K562 (cell line): ENCODE measurements around the gene KAZN. TPM values are rescaled to one million over a fixed set of nuclear protein-coding genes. Genes with fewer than 3 reads are reported as not detected.

Source experiments
- ARHGAP35 ChIP-seq: fragments of 450-650 bp; IDR thresholded peaks from 2 replicates; pipeline ENCODE4 v1.6.1; 2018; ENCODE audit not compliant: partially characterized antibody
- BCL6 ChIP-seq: fragments of 250-450 bp; sonication (Bioruptor Pico); IDR thresholded peaks from 2 replicates; pipeline ENCODE4 v1.4.0; 2020
- BRF1 ChIP-seq: IDR thresholded peaks from 3 replicates; pipeline ENCODE4 v1.6.1; 2011; ENCODE audit warnings: borderline replicate concordance, mild to moderate bottlenecking; ENCODE audit not compliant: insufficient read length; ENCODE audit errors: extremely low read depth
- ELF4 ChIP-seq: fragments of 450-650 bp; formaldehyde crosslinking; IDR thresholded peaks from 2 replicates; pipeline ENCODE4 v1.4.0; 2022; ENCODE audit warnings: missing genetic modification characterization
- HMG20B ChIP-seq: fragments of 250-450 bp; sonication (Bioruptor Pico); IDR thresholded peaks from 2 replicates; pipeline ENCODE4 v1.5.0; 2021; ENCODE audit warnings: mild to moderate bottlenecking
- HNRNPL ChIP-seq: fragments of 200-400 bp; formaldehyde crosslinking; IDR thresholded peaks from 2 replicates; pipeline ENCODE4 v1.6.1; 2017; ENCODE audit warnings: low read depth, mild to moderate bottlenecking, low read length
- LEF1 ChIP-seq: fragments of 450-650 bp; IDR thresholded peaks from 2 replicates; pipeline ENCODE4 v1.6.1; 2016; ENCODE audit warnings: mild to moderate bottlenecking
- MAFK ChIP-seq: IDR thresholded peaks from 2 replicates; pipeline ENCODE4 v1.6.1; 2011; ENCODE audit warnings: low read length, improper control_type of control experiment
- NCOA4 ChIP-seq: fragments of 450-650 bp; IDR thresholded peaks from 2 replicates; pipeline ENCODE4 v1.6.1; 2018; ENCODE audit warnings: mild to moderate bottlenecking; ENCODE audit not compliant: partially characterized antibody
- RBBP5 ChIP-seq: fragments of 200-600 bp; sonication (generic); IDR thresholded peaks from 2 replicates; pipeline ENCODE4 v1.6.1; 2012; ENCODE audit warnings: borderline replicate concordance, mild to moderate bottlenecking, low read length, control low read depth, inconsistent platforms; ENCODE audit not compliant: insufficient read depth, poor library complexity, severe bottlenecking
- RUNX1 ChIP-seq: sonication (generic); IDR thresholded peaks from 2 replicates; pipeline ENCODE4 v1.6.1; 2016; ENCODE audit warnings: antibody characterized with exemption, low read depth
- STAT5A ChIP-seq: IDR thresholded peaks from 2 replicates; pipeline ENCODE4 v1.6.1; 2012; ENCODE audit warnings: low read length, inconsistent platforms, borderline replicate concordance
- ZFP1 ChIP-seq: fragments of 450-650 bp; formaldehyde crosslinking; IDR thresholded peaks from 2 replicates; pipeline ENCODE4 v1.4.0; 2020; ENCODE audit warnings: mild to moderate bottlenecking, mixed read lengths
- ZNF239 ChIP-seq: fragments of 250-450 bp; sonication (Bioruptor Pico); IDR thresholded peaks from 2 replicates; pipeline ENCODE4 v1.4.0; 2020; ENCODE audit warnings: mild to moderate bottlenecking
- ZNF311 ChIP-seq: fragments of 250-450 bp; sonication (Bioruptor Pico); IDR thresholded peaks from 2 replicates; pipeline ENCODE4 v1.4.0; 2020; ENCODE audit warnings: mild to moderate bottlenecking, moderate library complexity
- ZNF583 ChIP-seq: fragments of 250-450 bp; sonication (Bioruptor Pico); IDR thresholded peaks from 2 replicates; pipeline ENCODE4 v1.4.0; 2020
- ZNF77 ChIP-seq: fragments of 250-450 bp; sonication (Bioruptor Pico); IDR thresholded peaks from 2 replicates; pipeline ENCODE4 v1.5.0; 2020
- polyA plus RNA-seq, 8 experiments: library from polyadenylated mRNA; depleted of rRNA in 4 of 8; stranded (reverse) in 5 of 8; unstranded in 3 of 8; fragments of >200 nt; fragmentation: Nextera tagmentation in 2 of 8; fragmentation: Illumina TruSeq in 1 of 8; extraction: Ambion mirVana in 2 of 8; extraction: Trizol in 1 of 8; gene quantifications; 2 replicates each; pipeline versions ENCODE4 v1.2.1 to v1.2.3, GENCODE V29; 2011 to 2014; ENCODE audit warnings: inconsistent platforms in 1 of 8, missing spikeins in 1 of 8
- total RNA-seq, 7 experiments: library from RNA; depleted of rRNA in 6 of 7; stranded (reverse); fragments of >200 nt in 6 of 7; fragmentation: Illumina TruSeq in 2 of 7; extraction: Trizol in 2 of 7; gene quantifications; 2 replicates each; pipeline versions ENCODE4 v1.2.1 to v1.2.3, GENCODE V29; 2011 to 2021; ENCODE audit warnings: low replicate concordance in 1 of 7
- TF ChIP-seq, protein P1 (sequence below): fragments of 450-650 bp; formaldehyde crosslinking; IDR thresholded peaks from 2 replicates; pipeline ENCODE4 v1.4.0; 2022; ENCODE audit warnings: missing genetic modification characterization
- TF ChIP-seq, protein P2 (sequence below): fragments of 250-450 bp; sonication (Bioruptor Pico); IDR thresholded peaks from 2 replicates; pipeline ENCODE4 v1.5.0; 2021; ENCODE audit warnings: mild to moderate bottlenecking, moderate library complexity
- TF ChIP-seq, protein P3 (sequence below): sonication (generic); formaldehyde crosslinking; IDR thresholded peaks from 2 replicates; pipeline ENCODE4 v1.8.1; 2023; ENCODE audit warnings: missing genetic modification reagents, mild to moderate bottlenecking, borderline replicate concordance

The KAZN gene
- total and polyA plus RNA-seq, 9 of the 15 experiments (the other 6 are each of a cell fraction or from before 2014, with no cell fraction given): 2.1 to 21.6 (median 5.4) TPM

DNA sequence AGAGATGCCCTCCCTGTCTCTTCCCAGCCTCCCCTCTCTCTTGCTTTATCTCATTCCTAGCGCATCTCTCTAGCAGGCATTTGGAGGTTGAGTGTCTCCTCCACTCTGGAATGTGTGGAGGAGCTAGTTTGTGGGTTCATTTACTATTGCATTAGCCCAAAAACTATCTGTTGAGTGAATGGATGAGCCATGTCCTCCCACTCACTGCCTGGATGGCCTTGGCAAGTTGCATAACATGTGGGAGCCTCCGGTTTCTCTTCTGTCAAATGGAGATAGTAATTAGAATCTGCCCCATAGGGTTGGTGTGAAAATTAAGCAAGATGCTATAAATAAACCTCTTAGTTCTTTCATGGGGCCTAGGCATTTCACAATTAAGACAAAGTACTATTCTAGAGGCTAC lies 181.8 kb downstream of the KAZN start (continued):
- TF ChIP-seq STAT5A: peak; percentile 29; the same call in 1 of the 2 replicates
- peak; percentile 47; the same call in 1 of the 2 replicates for TF ChIP-seq LEF1
- no peak for TF ChIP-seq BRF1
- TF ChIP-seq ZNF311: no peak
- TF ChIP-seq MAFK: no peak
- no peak for TF ChIP-seq ZNF239 (CRISPR knock-in tag)
- TF ChIP-seq ZNF77: no peak
- TF ChIP-seq NCOA4: no peak
- TF ChIP-seq HNRNPL: no peak
- 0 out of 2 replicates have a peak, but pooled peaks have one; percentile 61 for TF ChIP-seq RUNX1
- TF ChIP-seq, protein P1, sequence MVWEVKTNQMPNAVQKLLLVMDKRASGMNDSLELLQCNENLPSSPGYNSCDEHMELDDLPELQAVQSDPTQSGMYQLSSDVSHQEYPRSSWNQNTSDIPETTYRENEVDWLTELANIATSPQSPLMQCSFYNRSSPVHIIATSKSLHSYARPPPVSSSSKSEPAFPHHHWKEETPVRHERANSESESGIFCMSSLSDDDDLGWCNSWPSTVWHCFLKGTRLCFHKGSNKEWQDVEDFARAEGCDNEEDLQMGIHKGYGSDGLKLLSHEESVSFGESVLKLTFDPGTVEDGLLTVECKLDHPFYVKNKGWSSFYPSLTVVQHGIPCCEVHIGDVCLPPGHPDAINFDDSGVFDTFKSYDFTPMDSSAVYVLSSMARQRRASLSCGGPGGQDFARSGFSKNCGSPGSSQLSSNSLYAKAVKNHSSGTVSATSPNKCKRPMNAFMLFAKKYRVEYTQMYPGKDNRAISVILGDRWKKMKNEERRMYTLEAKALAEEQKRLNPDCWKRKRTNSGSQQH (CRISPR knock-in tag): 0 out of 2 replicates have a peak, but pooled peaks have one; percentile 25
- no peak for TF ChIP-seq RBBP5
- no peak for TF ChIP-seq BCL6
- TF ChIP-seq, protein P2, sequence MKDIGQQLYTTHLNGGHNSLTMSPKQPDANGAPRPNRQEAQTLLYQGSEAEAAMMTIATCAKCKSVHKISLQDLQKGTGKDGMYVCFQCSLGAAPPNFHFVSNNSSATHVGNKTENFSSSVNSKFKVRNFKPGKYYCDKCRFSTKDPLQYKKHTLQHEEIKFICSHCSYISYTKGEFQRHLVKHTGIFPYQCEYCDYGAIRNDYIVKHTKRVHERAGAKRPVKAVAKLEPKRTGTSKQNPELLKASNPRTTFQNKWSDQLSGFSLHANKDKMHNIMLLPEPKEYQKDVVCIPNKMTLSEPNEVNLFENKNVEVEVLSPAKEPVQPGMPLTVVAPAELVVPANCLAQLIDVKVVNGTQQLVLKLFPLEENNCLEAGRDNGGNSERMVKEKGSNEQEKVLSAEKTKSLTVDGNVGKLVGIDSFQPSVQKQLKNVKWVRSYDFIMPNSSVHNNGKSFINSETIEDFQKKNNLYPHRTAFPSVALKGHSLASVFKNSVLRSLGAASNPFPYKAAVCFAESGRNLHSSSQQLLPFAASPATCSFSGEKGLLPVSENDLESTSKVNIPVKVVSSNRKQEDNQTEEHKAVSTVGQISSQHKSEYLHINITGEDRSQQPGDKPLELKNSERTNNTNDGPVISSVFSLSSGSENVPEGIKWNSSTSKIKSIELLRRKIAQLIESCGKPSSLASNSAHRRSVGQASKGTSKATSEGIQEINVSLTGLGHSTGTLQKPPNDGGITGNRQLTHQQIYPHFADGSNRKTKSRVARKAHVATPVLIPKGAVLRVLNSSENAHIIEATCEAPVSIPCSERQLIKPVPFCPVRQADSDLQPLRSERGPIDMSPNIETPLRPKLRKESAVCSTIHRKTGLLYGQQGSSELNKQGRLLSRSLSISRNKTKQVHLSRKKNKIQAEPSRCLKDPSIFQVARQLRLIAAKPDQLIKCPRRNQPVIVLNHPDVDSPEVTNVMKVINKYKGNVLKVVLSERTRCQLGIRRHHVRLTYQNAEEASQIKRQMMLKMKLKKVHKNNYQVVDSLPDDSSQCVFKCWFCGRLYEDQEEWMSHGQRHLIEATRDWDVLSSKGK (CRISPR knock-in tag): no peak
- TF ChIP-seq ZNF583 (CRISPR knock-in tag): no peak
- no peak for TF ChIP-seq ELF4 (CRISPR knock-in tag)
- no peak for TF ChIP-seq ARHGAP35
- TF ChIP-seq HMG20B (CRISPR knock-in tag): no peak
- TF ChIP-seq, protein P3, sequence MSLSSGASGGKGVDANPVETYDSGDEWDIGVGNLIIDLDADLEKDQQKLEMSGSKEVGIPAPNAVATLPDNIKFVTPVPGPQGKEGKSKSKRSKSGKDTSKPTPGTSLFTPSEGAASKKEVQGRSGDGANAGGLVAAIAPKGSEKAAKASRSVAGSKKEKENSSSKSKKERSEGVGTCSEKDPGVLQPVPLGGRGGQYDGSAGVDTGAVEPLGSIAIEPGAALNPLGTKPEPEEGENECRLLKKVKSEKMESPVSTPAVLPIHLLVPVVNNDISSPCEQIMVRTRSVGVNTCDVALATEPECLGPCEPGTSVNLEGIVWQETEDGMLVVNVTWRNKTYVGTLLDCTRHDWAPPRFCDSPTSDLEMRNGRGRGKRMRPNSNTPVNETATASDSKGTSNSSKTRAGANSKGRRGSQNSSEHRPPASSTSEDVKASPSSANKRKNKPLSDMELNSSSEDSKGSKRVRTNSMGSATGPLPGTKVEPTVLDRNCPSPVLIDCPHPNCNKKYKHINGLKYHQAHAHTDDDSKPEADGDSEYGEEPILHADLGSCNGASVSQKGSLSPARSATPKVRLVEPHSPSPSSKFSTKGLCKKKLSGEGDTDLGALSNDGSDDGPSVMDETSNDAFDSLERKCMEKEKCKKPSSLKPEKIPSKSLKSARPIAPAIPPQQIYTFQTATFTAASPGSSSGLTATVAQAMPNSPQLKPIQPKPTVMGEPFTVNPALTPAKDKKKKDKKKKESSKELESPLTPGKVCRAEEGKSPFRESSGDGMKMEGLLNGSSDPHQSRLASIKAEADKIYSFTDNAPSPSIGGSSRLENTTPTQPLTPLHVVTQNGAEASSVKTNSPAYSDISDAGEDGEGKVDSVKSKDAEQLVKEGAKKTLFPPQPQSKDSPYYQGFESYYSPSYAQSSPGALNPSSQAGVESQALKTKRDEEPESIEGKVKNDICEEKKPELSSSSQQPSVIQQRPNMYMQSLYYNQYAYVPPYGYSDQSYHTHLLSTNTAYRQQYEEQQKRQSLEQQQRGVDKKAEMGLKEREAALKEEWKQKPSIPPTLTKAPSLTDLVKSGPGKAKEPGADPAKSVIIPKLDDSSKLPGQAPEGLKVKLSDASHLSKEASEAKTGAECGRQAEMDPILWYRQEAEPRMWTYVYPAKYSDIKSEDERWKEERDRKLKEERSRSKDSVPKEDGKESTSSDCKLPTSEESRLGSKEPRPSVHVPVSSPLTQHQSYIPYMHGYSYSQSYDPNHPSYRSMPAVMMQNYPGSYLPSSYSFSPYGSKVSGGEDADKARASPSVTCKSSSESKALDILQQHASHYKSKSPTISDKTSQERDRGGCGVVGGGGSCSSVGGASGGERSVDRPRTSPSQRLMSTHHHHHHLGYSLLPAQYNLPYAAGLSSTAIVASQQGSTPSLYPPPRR (CRISPR knock-in tag): peak; percentile 78; the same call in 1 of the 2 replicates
- TF ChIP-seq ZFP1 (CRISPR knock-in tag): no peak
